Myocyte (in vitro differentiated cells): Measurements from ENCODE around the gene ETNK2. TPM values are rescaled to one million over a fixed set of nuclear protein-coding genes. Genes with fewer than 3 reads are reported as not detected.

Experiments used
- DNase-seq: peaks from one replicate; pipeline ENCODE4 v3.0.0-alpha.2; 2012; ENCODE audit warnings: low read depth
- total RNA-seq: library from RNA; depleted of rRNA; stranded (reverse); fragments of >200 nt; gene quantifications from 2 replicates; pipeline ENCODE4 v1.2.3, GENCODE V29; 2014

Gene ETNK2
- total RNA-seq, 1 donor from 2014 or later: 0.32 TPM

- DNase-seq: peak; percentile 85
Observed at GRCh38 chr1:204127597-204128242, 24.1 kb downstream of the ETNK2 start.

DNA sequence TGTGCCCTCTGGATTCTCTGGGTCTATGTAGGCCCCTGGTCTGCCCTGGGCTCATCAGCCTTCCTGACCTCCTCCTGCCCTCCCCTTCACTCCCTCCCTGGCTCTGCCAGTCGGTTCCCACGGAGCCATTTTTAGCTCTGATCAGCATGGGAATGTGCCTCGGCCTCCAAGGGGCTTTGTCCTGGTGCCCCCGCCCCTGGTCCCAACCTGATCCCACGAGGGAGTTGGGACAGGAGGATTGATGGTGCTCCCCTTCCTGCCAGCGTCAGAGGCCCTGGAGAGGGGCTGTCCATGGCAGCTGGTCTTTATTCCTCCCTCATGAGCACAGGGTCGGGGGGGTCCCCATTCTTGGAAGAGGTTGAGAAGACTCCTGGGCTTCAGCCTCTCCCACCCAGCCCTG is 24.9 kb downstream of the ETNK2 start:
- no peak for DNase-seq

- no peak for DNase-seq
Observed at GRCh38 chr1:204126386-204126785, 25.5 kb downstream of the ETNK2 start.

DNA sequence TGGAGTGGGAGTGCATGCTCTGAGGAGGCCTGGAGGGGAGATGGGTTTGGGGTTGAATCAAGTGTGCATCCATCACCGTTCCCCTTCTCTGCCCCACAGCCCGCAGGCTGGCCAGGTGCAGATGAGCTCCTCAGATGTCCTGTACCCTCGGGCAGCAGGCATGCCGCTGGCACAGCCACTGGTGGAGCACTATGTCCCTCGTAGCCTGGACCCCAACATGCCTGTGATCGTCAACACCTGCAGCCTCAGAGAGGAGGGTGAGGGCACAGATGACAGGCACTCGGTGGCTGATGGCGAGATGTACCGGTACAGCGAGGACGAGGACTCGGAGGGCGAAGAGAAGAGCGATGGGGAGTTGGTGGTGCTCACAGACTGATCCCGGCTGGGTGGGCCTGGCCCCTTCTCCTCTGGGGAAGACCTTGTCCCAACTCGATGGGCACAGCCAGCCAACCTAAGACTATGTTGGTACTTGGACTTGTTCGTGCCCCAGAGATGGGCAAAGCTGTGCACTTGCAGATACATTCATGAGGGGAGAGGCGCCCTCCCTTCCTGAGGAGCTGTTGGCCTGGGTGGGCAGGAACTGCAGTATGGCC is 26.0 kb downstream of the ETNK2 start:
- DNase-seq: no peak

GRCh38 chr1:204124639-204125038 is 27.2 kb downstream of the ETNK2 start:
- DNase-seq: no peak

DNA sequence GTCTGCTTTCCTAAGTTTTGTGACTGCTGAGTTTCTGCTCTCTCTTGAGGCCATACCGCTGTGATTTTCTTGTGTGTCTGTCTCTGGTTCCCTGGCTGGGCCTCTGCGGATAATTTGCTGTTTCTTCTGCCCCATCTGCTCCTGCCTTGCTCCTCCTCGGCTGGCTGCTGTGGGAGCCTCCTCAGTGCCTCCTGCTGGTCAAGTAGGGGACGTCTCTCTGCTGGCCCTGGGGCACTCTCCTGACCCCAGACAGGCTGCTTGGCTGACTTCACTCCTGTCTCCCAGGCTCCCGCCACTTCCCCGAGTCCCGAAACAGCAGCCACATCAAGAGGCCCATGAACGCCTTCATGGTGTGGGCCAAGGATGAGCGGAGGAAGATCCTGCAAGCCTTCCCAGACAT is 28.5 kb downstream of the ETNK2 start:
- DNase-seq: no peak

GRCh38 chr1:204121840-204122555 is 29.8 kb downstream of the ETNK2 start:
- DNase-seq: no peak

DNA sequence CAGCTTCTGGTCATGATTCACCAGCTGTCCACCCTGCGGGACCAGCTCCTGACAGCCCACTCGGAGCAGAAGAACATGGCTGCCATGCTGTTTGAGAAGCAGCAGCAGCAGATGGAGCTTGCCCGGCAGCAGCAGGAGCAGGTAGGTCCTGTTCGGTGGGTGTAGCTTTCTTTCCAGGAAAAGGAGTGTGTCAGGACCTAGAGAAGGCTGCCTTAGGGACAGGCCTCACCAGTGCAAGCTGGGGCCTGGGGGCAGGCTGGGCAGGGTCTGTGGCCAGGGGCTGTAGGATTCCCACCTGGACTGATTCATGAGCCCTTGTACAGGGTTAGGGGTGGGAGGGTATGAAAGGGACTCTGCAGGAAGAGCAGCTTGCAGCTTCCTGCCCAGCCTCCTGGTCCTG is 35.3 kb downstream of the ETNK2 start:
- DNase-seq: no peak

GRCh38 chr1:204115116-204115515 is 36.7 kb downstream of the ETNK2 start:
- DNase-seq: no peak

DNA sequence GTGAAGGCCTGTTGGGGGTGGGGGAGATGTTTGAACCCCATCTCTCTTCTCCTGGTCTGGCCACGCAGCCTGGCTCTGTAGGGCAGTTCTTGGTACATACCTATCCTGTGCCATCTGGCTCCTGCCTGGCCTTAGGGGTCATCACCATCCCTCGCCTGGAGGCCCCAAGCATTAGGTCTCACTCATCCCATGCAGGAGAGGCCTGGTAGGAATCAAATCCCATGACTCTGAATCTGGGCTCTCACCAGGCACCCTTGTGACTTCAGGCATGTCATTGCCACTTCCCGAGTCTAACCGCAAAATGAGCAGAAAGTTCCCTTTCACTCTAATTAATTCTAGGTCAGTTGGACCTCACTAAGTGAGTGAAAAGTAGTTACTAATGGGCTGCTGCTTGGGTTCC is 37.2 kb downstream of the ETNK2 start:
- no peak for DNase-seq

GRCh38 chr1:204113896-204114295 is 37.9 kb downstream of the ETNK2 start:
- no peak for DNase-seq

- DNase-seq: no peak
Observed at GRCh38 chr1:204112876-204113730, 38.7 kb downstream of the ETNK2 start.

- peak; percentile 68 for DNase-seq
Observed at GRCh38 chr1:204110894-204111633, 40.8 kb downstream of the ETNK2 start.

GRCh38 chr1:204108312-204109141 is 43.3 kb downstream of the ETNK2 start:
- DNase-seq: no peak

DNA sequence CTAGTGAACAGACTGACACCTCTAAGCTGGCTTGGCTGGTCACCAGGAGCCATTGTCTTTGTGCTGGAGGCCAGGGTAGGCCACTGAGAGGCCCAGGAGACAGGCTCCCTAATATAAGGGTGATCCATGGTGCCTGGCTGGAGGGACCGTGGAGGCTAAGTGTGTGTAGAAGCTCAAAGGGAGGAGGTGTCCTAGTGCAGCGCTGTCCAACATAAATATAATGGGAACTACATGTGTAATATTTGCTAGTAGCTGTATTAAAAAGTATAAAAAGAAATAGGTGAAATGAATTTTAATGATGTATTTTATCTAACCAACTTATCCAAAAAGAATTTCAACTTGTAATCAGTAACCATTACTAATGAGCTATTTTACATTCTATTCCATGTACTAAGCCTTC is 44.0 kb downstream of the ETNK2 start:
- no peak for DNase-seq

DNA sequence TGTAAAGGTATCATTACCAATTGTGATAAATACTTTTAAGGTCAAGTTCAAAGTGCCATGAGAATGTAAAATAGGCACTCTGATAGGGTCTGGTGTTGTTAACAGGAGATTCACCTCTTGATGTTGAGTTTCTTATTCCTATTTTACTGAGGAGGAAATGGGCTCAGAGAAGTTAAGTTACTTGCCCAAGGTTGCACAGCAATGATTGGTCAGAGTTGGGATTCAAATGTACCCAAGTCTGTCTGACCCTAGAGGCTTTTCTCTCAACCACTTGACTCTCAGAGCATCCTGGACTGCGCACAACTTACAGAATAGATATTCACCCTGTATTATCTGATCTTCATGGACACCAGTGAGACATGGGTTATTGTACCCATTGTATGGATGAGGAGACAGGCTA is 45.0 kb downstream of the ETNK2 start:
- no peak for DNase-seq

GRCh38 chr1:204105131-204105515 is 46.7 kb downstream of the ETNK2 start:
- no peak for DNase-seq

- no peak for DNase-seq
Observed at GRCh38 chr1:204104331-204105130, 47.3 kb downstream of the ETNK2 start.

- DNase-seq: no peak
Observed at GRCh38 chr1:204103431-204103741, 48.5 kb downstream of the ETNK2 start.
